Neural cell (in vitro differentiated cells): Measurements from ENCODE around the gene AFF3. TPM values are rescaled to one million over a fixed set of nuclear protein-coding genes. Genes with fewer than 3 reads are reported as not detected.

Experiments
- H2AFZ ChIP-seq: fragments of 200-600, 300-800 bp; sonication (generic), shearing (Covaris generic); 2 replicates; pipeline ENCODE4 v1.6.0; 2014; ENCODE audit warnings: low read depth, mild to moderate bottlenecking, antibody characterized with exemption, low read length, moderate library complexity
- H3F3A ChIP-seq: fragments of 200-600 bp; shearing (Covaris generic); 2 replicates; pipeline ENCODE4 v1.6.1; 2016; ENCODE audit warnings: mild to moderate bottlenecking, moderate library complexity, mixed read lengths, antibody characterized with exemption, low read length; ENCODE audit not compliant: insufficient read depth, poor library complexity, severe bottlenecking
- H3K27ac ChIP-seq: fragments of 200-600, 300-800 bp; sonication (generic), shearing (Covaris generic); 2 replicates; pipeline ENCODE4 v1.5.1; 2014; ENCODE audit warnings: mild to moderate bottlenecking, low read length, moderate library complexity
- H3K27me3 ChIP-seq: fragments of 300-800, 200-600 bp; sonication (generic), shearing (Covaris generic); 2 replicates; pipeline ENCODE4 v1.6.0; 2014; ENCODE audit warnings: mild to moderate bottlenecking, low read depth, low read length, moderate library complexity; ENCODE audit not compliant: insufficient read depth
- H3K36me3 ChIP-seq: fragments of 300-800, 200-600 bp; sonication (generic), shearing (Covaris generic); 2 replicates; pipeline ENCODE4 v1.5.1; 2014; ENCODE audit warnings: mild to moderate bottlenecking, antibody characterized with exemption, low read length, moderate library complexity; ENCODE audit not compliant: insufficient read depth
- H3K4me2 ChIP-seq: fragments of 300-800, 200-600 bp; sonication (generic), shearing (Covaris generic); 2 replicates; pipeline ENCODE4 v1.6.0; 2014; ENCODE audit warnings: mild to moderate bottlenecking, low read length
- H3K4me3 ChIP-seq: fragments of 300-800, 200-600 bp; sonication (generic), shearing (Covaris generic); 2 replicates; pipeline ENCODE4 v1.5.1; 2014; ENCODE audit warnings: mild to moderate bottlenecking, low read length, moderate library complexity
- H3K79me2 ChIP-seq: fragments of 200-600 bp; shearing (Covaris generic); replicated peaks from 2 replicates; pipeline ENCODE4 v1.6.0; 2014; ENCODE audit warnings: mild to moderate bottlenecking, low read length, moderate library complexity; ENCODE audit not compliant: insufficient read depth
- H3K9ac ChIP-seq: fragments of 300-800, 200-600 bp; sonication (generic), shearing (Covaris generic); 2 replicates; pipeline ENCODE4 v1.6.1; 2016; ENCODE audit warnings: mild to moderate bottlenecking, low read length, mixed read lengths
- H3K9me2 ChIP-seq: fragments of 200-600 bp; shearing (Covaris generic); 2 replicates; pipeline ENCODE4 v1.6.1; 2016; ENCODE audit warnings: mild to moderate bottlenecking, low read length, mixed read lengths; ENCODE audit not compliant: insufficient read depth
- H3K9me3 ChIP-seq: fragments of 200-600, 300-800 bp; sonication (generic), shearing (Covaris generic); 2 replicates; pipeline ENCODE4 v1.6.1; 2016; ENCODE audit warnings: mild to moderate bottlenecking, mixed run types, low read length, moderate library complexity, mixed read lengths
- H4K20me1 ChIP-seq: fragments of 200-600 bp; shearing (Covaris generic); 2 replicates; pipeline ENCODE4 v1.6.1; 2016; ENCODE audit warnings: mild to moderate bottlenecking, mixed run types; ENCODE audit not compliant: insufficient read depth
- EP300 ChIP-seq: fragments of 450-650 bp; conservative IDR thresholded peaks from 2 replicates; pipeline ENCODE4 v1.6.1; 2014; ENCODE audit warnings: antibody characterized with exemption, mild to moderate bottlenecking, moderate library complexity; ENCODE audit not compliant: poor library complexity, severe bottlenecking
- EZH2 ChIP-seq: fragments of 200-600, 300-800 bp; shearing (Covaris generic), sonication (generic); IDR thresholded peaks from 2 replicates; pipeline ENCODE4 v1.6.1; 2014; ENCODE audit warnings: antibody characterized with exemption, low read length, borderline replicate concordance, mild to moderate bottlenecking; ENCODE audit not compliant: insufficient read depth, poor library complexity, severe bottlenecking
- MXI1 ChIP-seq: fragments of 450-650 bp; conservative IDR thresholded peaks from 2 replicates; pipeline ENCODE4 v1.6.1; 2014; ENCODE audit warnings: antibody characterized with exemption, mild to moderate bottlenecking; ENCODE audit not compliant: poor library complexity, severe bottlenecking
- POLR2AphosphoS5 ChIP-seq: IDR thresholded peaks from 2 replicates; pipeline ENCODE4 v1.6.1; 2012
- RAD21 ChIP-seq: fragments of 450-650 bp; conservative IDR thresholded peaks from 2 replicates; pipeline ENCODE4 v1.6.1; 2014; ENCODE audit warnings: antibody characterized with exemption, mild to moderate bottlenecking, moderate library complexity
- REST ChIP-seq: IDR thresholded peaks from 2 replicates; pipeline ENCODE4 v1.6.1; 2012; ENCODE audit warnings: borderline replicate concordance
- SMC3 ChIP-seq: fragments of 450-650 bp; conservative IDR thresholded peaks from 2 replicates; pipeline ENCODE4 v1.6.1; 2014; ENCODE audit warnings: antibody characterized with exemption, mild to moderate bottlenecking, moderate library complexity; ENCODE audit not compliant: poor library complexity
- TAF1 ChIP-seq: IDR thresholded peaks from 2 replicates; pipeline ENCODE4 v1.6.1; 2012; ENCODE audit warnings: low read depth
- polyA plus RNA-seq: library from polyadenylated mRNA; depleted of rRNA; stranded (reverse); fragments of >200 nt; gene quantifications from 2 replicates; pipeline ENCODE4 v1.2.3, GENCODE V29; 2014
- TF ChIP-seq, protein P1 (sequence below): fragments of 450-650 bp; IDR thresholded peaks from 2 replicates; pipeline ENCODE4 v1.5.1; 2014; ENCODE audit warnings: antibody characterized with exemption, mild to moderate bottlenecking, moderate library complexity; ENCODE audit not compliant: poor library complexity, severe bottlenecking

Gene AFF3
- polyA plus RNA-seq, 1 donor from 2014 or later, result 5.1 TPM

GRCh38 chr2:99982744-99983143, 159.6 kb downstream of the AFF3 start:
- H4K20me1 ChIP-seq, result no peaks in the 10 kb centered on the region
- no peak overlapping the region for H3K27ac ChIP-seq
- H2AFZ ChIP-seq, result no peak overlapping the region
- H3K36me3 ChIP-seq, result no peaks in the 10 kb centered on the region
- no peak overlapping the region for H3K4me2 ChIP-seq
- no peaks in the 10 kb centered on the region for H3K79me2 ChIP-seq
- no peaks in the 10 kb centered on the region for H3K27me3 ChIP-seq
- no peaks in the 10 kb centered on the region for H3K9me3 ChIP-seq
- no peak overlapping the region for H3K4me3 ChIP-seq
- no peaks in the 10 kb centered on the region for H3F3A ChIP-seq
- H3K9me2 ChIP-seq, result no peaks in the 10 kb centered on the region
- TF ChIP-seq TAF1, result no peak
- no peak for TF ChIP-seq EP300
- TF ChIP-seq, protein P1, sequence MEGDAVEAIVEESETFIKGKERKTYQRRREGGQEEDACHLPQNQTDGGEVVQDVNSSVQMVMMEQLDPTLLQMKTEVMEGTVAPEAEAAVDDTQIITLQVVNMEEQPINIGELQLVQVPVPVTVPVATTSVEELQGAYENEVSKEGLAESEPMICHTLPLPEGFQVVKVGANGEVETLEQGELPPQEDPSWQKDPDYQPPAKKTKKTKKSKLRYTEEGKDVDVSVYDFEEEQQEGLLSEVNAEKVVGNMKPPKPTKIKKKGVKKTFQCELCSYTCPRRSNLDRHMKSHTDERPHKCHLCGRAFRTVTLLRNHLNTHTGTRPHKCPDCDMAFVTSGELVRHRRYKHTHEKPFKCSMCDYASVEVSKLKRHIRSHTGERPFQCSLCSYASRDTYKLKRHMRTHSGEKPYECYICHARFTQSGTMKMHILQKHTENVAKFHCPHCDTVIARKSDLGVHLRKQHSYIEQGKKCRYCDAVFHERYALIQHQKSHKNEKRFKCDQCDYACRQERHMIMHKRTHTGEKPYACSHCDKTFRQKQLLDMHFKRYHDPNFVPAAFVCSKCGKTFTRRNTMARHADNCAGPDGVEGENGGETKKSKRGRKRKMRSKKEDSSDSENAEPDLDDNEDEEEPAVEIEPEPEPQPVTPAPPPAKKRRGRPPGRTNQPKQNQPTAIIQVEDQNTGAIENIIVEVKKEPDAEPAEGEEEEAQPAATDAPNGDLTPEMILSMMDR, result no peak
- TF ChIP-seq RAD21, result no peak
- TF ChIP-seq MXI1, result no peak
- TF ChIP-seq POLR2AphosphoS5, result no peak
- H3K9ac ChIP-seq, result no peak overlapping the region

DNA sequence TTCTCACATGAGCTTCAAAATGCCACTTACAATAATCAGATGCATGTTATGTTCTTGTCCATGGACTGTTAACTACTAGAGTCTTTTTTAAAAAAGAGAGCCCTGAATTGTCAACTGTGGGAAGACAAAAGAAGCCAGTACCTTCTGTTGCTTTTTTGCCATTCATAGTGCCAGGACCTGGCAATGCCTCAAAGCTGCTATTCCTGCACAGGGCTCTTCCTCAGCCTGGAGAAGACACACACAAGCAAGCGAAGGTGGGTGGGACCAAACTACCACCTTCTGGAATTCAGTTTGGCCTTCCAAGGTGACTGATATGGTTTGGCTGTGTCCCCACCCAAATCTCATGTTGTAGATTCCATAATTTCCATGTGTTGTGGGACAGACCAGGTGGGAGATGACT, 160.6 kb downstream of the AFF3 start:
- Histone ChIP-seq H3K9me3 (no peaks in the 10 kb centered on the region), H2AFZ (no peak overlapping the region), H3K9me2 (no peaks in the 10 kb centered on the region), H3K4me3 (no peak overlapping the region), H3K27me3 (no peaks in the 10 kb centered on the region), H3K27ac (no peak overlapping the region), H3F3A (no peaks in the 10 kb centered on the region), H3K4me2 (no peak overlapping the region), H3K9ac (no peak overlapping the region), H4K20me1 (no peaks in the 10 kb centered on the region), H3K79me2 (no peaks in the 10 kb centered on the region), H3K36me3 (no peaks in the 10 kb centered on the region)
- no peak for TF ChIP-seq EZH2
- no peak for TF ChIP-seq REST
- TF ChIP-seq POLR2AphosphoS5, result no peak
- no peak for TF ChIP-seq RAD21
- TF ChIP-seq EP300, result no peak
- TF ChIP-seq MXI1, result no peak
- TF ChIP-seq, protein P1, result no peak
- TF ChIP-seq SMC3, result no peak
- TF ChIP-seq TAF1, result no peak
